Fibroblast of skin of left quadriceps (primary cell): ENCODE measurements around the gene TMIE.

Experiments
- DNase-seq, 2 experiments: peaks; one replicate each; pipeline ENCODE4 v3.0.0-alpha.2; 2013; ENCODE audit warnings: low read depth in 2 of 2

Gene TMIE, protein sequence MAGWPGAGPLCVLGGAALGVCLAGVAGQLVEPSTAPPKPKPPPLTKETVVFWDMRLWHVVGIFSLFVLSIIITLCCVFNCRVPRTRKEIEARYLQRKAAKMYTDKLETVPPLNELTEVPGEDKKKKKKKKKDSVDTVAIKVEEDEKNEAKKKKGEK

DNA sequence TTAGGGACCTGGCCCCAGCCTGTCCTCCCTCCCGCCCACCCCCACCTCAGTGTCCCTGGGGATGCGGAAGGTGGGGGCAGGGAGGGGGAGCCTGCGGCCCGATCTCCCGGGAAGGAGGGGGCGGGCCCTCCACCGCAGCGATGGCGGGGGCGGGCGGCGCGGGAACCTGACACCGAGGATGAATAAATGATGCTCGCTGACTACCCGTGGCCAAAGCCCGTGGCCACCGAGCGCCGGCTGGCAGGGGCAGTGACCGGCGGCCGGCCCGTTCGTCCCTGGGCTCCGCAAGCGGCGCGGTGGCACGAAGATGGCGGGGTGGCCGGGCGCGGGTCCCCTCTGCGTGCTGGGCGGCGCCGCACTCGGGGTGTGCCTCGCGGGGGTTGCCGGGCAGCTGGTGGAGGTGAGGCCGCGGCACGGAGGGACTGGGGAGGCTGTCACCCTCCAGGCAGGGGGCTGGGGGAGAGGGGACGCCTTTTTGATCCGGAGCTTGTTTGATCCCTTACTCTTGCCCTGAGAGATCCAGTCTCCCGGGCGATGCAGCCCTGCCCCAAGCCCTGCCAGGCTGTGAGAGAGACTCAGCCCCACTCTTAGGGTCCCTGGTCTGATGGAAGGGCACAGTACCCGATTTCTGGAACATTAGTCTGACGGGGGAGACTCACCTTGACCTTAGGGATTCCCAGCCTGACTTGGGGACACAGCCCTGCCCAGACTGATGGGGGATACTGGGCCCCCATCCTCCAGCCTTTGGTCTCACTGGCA is at the start of gene TMIE:
TSS of gene TMIE (plus strand) at position 212 of the 759 bp plus-strand sequence. CDS start at position 308, 96 bp downstream.
- no peak for DNase-seq

DNA sequence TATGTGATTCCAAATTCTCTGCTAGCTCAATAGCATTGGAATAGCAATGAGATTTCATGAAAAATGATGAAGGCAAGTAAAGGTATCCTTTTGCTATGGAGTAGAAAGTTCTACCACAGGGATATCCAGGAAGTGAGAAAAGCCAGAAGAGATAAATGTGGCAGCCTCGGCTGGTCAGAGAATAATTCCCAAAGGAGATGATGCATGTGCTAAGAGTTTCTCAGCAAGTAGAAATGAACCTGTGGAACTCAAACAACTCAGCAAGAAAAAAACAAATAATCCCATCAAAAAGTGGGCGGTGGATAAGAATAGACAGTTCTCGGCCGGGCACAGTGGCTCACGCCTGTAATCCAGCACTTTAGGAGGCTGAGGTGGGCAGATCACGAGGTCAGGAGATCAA is 45.9 kb upstream of the TMIE start:
- DNase-seq = no peak

- DNase-seq = peak in 1 of 2 experiments; percentile 6
Observed at GRCh38 chr3:46656778-46657556, 44.2 kb upstream of the TMIE start.

DNA sequence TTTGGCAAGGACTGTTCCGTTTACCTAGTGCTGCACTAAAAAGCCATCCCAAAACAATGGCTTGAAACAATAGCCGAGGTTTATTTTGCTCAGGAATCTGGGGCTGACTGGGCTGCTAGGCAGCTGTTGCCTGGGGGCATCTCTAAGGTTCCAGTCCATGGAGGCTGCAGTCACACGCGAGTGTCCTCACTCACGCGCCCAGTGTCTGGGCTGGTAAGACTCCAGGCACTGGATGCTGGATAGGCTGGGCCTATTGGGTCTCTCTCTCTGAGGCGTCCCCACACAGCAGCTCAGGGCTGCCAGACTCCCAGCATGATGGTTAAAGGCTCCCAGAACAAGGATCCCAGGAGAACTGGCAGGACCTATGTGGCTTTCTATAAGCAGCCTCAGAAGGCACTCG is 41.9 kb upstream of the TMIE start:
- DNase-seq = no peak

GRCh38 chr3:46660003-46660402 is 41.2 kb upstream of the TMIE start:
- no peak for DNase-seq

DNA sequence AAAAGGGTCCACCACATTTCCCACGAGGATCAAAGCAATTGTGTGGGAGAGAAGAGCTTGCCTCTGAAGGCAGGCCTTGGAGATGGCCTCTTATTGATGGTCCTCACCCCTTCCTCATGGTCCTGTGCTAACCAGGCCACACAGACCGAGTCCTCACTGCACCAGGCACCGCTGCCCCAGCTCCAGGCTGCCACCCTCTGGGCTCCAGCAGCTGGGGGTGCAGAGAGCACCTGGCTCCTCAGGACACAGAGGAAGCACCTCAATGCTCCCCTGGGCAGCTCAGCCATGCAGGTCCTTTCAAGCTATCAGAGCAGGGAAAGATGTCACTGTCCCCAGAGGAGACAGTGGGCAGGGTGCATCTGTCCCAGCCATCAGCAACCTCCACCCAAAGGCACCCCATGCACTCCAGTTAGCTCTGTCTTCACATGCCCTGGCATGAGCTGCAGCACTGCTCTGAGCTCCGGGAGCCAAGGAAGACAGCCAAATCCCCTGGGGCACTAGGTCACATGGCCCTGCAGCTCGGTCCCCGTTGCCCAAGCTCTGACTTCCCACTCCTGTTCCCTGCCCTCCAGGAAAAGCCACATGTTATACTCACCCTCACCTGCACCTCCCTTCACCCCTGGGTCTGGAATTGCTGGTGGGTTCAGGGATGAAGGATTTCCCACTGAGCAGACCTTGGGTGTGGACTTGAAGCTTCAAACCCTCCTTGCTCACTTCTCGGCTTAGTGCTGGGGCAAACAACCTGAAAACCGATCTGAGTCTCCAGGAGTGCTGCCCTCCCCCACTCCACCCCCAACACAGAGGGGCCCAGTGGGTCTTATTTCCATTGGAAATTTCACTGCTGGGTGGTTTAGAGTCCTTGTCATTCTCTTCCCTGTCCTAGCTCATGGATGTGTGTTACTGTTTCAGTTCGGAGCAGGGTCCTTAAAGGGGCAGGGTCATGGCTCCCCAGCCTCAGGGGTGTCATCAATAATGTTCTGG is 40.4 kb upstream of the TMIE start:
- DNase-seq = no peak

- DNase-seq = no peak
Observed at GRCh38 chr3:46661776-46662766, 39.1 kb upstream of the TMIE start.

DNA sequence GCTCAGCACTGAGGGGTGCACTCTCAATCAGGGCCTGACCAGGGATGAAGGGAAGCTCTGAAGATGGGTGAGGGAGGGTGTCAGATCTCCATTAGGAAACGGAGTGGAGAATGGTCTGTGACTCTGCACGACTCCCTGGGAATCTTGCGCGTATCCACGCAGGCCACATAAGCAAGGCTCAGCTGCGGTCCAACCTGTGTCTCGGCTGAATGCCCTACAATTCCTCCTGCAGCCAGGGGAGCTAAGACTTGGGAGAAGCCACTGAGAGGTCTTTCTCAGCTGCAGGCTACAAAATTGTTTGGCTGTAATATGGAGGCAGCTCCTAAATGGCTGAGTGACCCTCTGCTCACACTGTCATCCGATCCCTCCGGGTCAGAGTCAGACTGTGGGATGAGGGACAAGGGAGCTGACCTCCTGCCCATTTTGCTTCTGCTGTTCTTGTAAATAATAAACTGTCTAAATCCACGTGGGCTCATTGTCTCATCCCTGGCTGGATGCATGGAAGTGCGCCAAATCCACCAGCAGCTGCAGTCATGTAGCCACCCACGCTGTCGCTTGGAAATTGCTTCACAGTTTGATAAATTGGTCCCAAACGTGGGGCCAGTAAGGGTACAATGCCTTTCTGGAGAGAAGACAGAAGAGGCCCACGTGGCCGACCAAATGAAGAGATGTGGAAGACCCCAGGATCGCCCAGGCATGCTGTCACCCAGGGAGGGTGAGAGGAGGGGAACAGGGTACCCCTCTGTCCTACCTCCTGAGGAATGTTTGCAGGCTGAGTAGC is 38.2 kb upstream of the TMIE start:
- peak in 1 of 2 experiments; percentile 8 for DNase-seq

DNA sequence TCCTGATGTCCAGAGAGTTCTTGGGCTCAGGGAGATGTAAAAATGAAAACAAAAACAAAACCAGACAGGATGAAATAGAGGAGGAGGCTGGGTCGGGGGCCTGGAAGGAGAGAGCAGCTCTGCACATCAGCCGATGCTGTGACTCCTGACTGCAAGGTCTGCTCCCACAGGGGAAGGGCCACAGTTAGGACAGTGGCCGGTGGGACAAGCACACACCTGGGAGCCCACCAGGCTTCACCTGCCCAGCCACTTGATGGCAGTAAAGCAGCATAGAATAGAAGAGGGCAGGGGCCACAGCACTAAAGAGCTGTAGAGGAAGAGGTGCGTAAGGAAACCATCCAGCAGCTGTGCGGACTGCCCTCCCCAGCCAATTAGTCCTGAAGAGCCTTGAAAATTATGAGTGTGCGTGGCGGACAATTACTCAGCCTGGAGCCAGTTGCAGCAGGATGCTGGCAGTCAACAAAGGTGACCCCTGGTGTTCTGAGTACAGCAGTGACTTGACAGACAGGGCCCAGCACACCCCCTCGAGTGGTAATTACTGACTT is 37.5 kb upstream of the TMIE start:
- DNase-seq = no peak

DNA sequence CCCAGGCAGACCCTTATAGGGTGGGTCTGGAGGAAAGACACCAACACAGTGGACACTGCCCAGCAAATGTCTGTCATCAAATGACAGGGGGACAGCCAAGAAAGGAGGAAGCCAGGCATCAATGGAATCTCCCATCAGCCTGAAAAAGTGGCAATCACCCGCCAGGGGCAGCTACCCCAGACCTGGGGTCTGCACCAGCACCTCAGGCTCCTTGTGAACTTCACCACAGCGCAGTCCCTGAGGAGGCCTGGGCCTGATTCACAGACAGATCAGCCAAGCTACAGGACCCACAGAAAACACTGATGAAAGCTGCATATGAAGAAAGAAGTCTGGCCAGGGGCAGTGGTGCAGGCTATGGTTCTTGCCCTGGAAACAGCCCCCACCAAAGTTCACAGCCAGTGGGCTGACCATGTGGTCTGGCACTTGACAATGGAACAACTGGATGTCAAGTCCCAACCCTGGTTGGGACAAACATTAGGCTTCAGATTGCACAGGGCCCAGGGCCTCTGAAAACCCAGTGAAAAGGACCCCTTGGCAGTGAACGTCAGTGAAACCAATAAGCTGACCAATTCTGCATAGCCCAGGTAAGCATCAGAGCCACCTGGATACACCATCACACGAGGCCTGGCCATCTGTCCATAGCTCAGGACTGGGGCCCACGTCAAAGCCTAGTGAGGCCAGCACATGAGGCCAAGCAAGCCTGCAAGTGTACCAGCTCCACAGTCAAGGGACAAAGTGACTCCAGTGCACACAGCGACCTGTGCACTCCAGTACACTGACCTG is 36.8 kb upstream of the TMIE start:
- no peak for DNase-seq

DNA sequence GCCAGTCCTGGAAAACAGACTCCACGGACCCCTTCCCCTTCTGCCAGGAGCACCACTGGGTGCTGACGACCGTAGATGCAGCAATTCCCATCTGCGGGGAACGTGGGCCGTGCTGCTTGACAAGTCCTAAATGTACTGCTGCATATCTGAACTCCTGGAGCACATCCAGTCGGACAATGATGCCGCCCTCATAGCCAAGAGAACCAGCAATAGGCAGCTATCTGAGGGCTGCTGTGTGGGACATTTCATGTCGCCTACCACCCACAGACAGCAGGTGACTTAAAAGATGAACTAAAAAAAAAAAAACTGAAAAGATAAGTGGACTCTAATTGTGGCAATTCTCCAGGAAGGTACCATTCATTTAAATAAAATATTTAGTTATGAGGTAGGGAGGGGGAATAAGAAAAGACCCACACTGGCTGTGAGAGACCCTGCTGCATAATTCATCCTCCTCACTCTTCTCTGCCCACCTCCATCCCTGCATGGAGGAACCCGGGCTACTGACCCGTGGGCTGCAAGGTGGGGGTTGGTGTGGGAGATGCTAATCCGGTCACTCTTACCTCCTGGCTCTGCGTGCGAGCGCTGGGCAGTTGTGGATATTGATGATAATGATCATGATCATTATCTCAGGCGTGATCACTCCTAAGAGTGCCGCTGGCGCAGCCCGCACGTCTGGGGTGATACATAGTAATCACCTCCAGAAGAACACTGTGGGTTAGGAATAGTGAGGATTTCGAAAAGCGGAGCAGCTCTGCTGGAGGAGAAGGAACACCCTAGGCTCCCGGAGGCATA is 36.0 kb upstream of the TMIE start:
- DNase-seq = no peak

DNA sequence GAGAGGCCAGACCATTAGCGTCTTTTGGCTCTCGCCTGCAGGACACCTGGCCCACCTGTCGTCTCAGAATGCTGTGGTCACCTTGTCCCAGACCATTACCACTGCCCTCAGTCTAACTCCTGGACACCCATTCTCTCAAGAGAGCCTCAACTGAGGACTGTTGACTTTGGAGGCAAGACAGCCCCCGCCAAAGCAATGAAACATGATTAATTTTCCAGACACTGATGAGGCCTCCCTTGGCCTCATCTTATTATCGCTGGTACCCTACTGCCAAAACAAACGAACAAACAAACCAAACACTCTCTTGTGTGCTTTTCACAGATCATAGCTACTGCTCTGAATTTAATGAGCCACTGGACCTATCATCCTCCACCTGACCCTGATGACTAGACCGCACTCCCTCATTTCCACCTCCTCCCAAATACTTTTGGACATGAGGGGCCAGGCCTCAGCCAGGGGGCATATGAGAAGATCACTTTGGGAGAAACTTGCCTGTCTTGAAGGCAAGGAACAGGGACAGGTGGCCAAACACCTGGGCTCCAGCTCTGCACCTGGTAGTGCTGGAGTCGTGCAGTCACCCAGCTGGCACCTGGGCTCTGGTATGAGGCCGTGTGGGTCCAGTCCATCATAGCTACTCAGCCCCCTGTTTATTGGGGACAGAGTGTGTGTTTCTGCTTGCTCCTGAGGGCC is 35.3 kb upstream of the TMIE start:
- no peak for DNase-seq

DNA sequence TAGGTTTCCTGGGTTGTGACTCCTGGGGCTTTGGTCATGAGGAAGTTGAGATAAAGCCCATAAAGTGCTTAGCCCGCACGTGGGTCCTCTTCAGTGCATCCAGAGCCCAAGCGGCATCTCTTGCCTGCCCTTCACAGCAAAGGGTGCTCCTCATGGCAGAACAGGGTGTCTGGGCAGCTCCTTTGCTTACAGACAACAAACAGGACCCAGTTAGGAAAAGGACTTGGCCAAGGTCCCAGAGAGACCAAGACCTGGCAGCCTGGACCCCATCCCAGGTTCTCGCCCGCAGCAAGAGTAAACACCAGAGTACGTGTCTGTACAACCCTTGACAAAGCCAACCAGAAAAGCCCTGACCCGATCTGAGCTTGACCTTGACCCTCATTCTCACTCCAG is 34.7 kb upstream of the TMIE start:
- DNase-seq = no peak

DNA sequence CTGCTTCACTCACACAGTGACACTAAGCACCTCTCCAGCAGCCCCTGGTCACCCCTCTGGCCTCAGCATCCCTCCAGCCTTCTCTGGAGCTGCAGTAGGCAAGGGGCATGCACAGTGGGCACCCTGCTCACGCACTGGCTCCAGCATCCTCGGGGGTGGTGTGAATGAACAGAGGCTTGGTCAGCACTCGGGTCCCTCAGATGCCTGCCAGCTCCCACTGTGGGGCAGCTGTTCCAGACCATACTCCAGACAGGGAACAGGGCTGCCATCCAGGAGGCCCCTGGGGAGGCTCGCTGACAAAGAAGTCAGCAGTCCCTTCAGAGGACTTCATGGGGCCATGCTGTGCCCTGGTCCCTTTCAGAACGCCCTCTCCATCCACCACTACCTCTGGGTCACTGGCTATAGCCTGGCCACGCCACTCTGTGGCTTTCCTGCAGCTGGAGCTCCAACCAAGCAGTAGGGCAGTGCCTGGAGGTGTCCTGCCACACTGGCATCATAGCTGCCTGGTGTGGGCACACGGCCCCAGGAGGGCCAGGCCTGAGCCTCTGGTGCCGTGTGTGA is 34.1 kb upstream of the TMIE start:
- DNase-seq = no peak

DNA sequence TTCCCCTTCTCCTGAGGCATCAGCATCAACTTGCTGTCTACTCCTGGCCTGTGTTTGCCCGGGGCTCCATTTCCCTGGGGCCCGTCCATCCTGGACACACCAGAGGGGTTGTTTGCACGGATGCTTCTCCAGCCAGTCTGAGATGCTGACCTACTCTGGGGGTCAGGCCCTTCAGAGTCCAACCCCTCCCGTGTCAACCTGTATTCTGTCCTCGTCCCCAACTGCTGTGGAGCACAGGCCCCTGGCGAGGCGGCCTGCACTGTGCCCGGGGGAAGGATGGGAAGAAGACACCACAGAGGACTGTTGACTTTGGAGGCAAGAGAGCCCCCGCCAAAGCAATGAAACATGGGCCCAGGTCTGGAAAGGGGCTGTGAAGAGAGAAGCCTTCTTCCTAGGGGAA is 33.5 kb upstream of the TMIE start:
- DNase-seq = no peak

GRCh38 chr3:46668116-46668515 is 33.1 kb upstream of the TMIE start:
- DNase-seq = no peak

GRCh38 chr3:46668591-46668990 is 32.6 kb upstream of the TMIE start:
- no peak for DNase-seq
